ENCODE results near the gene TLR7.

- TF ChIP-seq, protein P1, sequence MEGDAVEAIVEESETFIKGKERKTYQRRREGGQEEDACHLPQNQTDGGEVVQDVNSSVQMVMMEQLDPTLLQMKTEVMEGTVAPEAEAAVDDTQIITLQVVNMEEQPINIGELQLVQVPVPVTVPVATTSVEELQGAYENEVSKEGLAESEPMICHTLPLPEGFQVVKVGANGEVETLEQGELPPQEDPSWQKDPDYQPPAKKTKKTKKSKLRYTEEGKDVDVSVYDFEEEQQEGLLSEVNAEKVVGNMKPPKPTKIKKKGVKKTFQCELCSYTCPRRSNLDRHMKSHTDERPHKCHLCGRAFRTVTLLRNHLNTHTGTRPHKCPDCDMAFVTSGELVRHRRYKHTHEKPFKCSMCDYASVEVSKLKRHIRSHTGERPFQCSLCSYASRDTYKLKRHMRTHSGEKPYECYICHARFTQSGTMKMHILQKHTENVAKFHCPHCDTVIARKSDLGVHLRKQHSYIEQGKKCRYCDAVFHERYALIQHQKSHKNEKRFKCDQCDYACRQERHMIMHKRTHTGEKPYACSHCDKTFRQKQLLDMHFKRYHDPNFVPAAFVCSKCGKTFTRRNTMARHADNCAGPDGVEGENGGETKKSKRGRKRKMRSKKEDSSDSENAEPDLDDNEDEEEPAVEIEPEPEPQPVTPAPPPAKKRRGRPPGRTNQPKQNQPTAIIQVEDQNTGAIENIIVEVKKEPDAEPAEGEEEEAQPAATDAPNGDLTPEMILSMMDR (IDR thresholded peaks at IDR 0.05), result no peak
- no peak for TF ChIP-seq POLR2A (IDR thresholded peaks at IDR 0.05)
Observed at GRCh38 chrX:12896935-12897334, 30.1 kb downstream of the TLR7 start.

All from right lobe of liver (tissue), 4 donors.